Activated CD4-positive, alpha-beta T cell treated with anti-CD3 and anti-CD28 coated beads, Interleukin-10, Interleukin-2, amounts not matched to agents 100 ng/mL and 50 ng/mL, durations not matched to agents 16 hours and 8 hours (primary cell): ENCODE measurements around the gene ANHX.

ENCODE experiments used
- DNase-seq: peaks from one replicate; pipeline ENCODE4 v3.0.0-alpha.2; 2020

The ANHX gene

DNA sequence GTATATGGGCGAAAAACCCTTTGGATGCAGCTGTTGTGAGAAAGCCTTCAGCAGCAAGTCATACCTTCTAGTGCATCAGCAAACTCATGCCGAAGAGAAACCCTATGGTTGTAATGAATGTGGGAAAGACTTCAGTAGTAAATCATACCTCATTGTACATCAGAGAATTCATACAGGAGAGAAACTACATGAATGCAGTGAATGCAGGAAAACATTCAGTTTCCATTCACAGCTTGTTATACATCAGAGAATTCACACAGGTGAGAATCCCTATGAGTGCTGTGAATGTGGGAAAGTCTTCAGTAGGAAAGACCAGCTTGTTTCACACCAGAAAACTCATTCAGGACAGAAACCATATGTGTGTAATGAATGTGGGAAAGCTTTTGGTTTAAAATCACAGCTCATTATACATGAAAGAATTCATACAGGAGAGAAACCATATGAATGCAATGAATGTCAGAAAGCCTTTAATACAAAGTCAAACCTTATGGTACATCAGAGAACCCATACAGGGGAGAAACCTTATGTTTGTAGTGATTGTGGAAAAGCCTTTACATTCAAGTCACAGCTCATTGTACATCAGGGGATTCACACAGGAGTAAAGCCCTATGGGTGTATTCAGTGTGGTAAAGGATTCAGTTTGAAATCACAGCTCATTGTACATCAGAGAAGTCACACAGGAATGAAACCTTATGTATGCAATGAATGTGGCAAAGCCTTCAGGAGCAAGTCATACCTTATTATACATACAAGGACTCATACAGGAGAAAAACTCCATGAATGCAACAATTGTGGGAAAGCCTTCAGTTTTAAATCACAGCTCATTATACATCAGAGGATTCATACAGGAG lies 33.0 kb downstream of the ANHX start:
- DNase-seq, result no peak

DNA sequence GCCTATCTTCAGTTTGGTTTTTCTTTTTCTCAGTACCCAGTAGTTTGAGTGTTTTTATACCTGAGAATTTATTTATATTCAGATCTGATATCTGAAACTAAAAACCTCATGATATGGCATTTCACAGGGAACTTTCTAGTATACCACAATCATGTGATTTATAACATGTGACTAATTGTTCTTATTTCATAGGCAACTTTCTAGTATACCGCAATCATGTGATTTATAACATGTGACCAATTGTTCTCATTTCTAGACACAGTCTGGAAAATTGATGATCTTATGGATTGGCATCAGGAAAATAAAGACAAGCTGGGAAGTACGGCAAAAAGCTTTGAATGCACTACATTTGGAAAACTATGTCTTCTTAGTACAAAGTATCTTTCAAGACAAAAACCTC lies 33.8 kb downstream of the ANHX start:
- no peak for DNase-seq

DNA sequence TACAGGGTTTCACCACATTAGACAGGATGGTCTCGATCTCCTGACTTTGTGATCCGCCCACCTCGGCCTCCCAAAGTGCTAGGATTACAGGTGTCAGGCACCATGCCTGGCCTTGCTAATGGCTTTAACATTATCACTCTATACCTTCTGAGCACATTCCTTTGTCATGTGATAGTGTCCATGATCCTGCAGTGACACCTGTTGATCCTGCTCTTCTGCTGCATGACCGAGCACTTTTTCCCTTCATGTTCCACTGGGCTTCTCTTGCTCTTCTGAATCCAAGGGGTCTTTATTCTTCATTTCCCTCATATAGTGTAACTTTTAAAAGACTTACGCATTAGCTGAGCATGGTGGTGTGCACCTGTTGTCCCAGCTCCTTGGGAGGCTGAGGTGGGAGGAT lies 42.8 kb downstream of the ANHX start:
- no peak for DNase-seq

DNA sequence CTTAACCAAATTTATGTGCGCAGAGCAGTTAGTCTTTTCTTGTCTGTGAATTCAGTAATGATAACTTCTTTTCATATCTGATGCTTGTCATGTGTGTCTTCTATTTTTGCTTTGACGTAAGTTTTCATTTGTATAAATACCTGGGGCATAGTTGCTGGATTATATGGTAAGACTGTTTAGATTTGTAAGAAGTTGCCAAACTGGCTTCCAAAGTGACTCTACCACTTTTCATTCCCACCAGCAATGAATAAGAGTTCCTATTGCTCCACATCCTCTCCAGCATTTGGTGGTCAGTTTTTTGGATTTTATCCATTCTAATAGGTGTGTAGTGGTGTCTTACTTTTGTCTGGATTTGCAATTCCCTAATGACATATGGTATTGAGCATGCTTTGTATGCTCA lies 45.5 kb downstream of the ANHX start:
- DNase-seq, result no peak

DNA sequence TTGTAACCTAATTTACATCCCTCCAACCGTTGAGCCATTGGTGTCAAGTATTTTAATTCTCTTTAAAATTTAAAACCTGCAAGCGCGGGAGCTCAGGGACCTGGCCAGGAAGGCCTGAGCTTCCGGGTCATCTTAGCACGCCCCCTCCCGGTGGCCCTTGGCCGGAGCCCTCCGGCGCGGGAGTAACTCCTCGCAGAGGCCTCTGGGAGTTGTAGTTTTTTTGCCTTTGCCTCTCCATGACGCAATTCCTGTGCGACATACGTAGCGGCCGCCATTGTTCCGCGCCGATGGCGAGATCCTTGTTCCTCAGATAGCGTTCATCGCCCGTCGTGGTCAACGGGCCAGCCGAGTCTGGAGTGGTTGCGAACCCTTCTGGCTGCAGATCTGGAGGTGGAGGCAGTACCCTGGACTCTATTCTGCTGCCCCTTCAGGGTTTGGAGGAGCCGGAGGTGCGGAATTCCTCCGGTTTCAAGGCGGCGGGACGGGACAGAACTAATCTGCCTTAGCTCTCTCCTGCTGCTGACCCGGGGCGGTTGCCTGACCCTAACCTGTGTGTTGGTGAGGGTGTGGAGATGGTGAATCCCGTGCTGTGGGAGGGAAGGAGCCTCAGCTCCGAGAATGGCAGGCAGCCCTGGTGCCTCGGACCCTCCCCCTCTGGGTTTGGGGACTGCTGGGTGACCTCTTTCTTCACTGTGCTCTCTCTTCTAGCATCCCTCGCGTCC lies 54.3 kb downstream of the ANHX start, which contains the start of gene ZNF268:
Gene ZNF268 (plus strand): TSS at position 258 of the 722 bp plus-strand sequence. CDS start 503 bp downstream, outside the sequence.
- DNase-seq, result peak; percentile 93

DNA sequence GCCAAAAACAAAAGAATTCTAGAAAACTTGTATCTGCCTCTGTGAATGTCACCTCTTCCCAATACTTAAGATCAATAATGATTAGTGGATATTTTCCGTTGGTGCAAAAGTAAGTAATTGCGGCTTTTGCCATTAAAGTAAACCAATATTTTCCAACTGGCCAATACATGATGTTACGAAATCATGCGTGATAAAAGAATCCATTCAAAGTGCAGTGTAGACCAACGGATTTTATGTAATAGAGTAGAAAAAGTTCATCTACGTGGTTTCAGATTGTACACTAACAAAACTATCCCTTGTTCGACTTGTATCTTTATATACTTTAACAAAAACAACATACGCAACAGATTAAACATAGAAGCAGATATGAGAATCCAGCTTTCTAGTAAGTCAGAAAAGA lies 55.0 kb downstream of the ANHX start:
- DNase-seq, result no peak

DNA sequence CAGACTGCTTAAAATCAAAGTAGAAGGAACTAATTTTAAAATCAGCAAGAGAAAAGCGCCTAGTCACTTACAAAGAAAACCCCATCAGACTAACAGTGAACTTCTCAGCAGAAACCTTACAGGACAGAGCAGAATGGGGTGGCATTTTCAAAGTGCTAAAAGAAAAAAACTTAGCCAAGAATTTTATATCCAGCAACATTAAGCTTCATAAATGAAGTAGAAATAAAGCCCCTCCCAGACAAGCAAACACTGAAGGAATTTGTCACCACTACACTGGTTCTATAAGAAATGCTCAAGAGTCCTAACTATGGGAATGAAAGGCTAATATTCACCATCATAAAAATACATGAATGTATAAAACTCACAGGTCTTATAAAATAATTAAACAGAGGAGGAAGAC lies 60.8 kb downstream of the ANHX start:
- DNase-seq, result no peak

DNA sequence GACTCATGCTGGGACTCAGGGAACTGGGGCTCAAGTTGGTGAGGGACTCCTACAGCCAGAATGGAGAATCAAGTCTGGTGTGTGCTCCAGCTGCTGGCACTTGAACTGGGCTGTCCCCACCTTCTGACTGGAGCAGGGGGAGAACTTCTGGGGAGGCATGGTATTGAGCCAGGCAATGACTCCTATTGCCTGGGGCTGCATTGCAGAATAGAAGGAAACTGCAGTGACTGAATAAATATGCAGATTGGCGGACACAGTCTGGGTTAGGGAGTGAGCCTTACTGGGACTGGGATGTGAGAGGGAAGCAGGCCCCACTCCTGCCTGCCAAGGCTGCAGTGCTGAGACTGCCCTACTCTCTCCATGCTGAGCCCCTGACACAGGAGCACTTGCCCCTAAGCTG lies 63.2 kb downstream of the ANHX start:
- no peak for DNase-seq
